H1 (cell line): ENCODE results near the gene KRT13. TPM values are rescaled to one million over a fixed set of nuclear protein-coding genes. Genes with fewer than 3 reads are reported as not detected.
A peak's percentile ranks its signal among the peaks of the same experiment; 100 is the strongest.

Source experiments
- CTCF ChIA-PET: fragments of 300-600 bp; sonication (Branson Sonifier 250); formaldehyde crosslinking; loops from one replicate; lab custom pipeline; 2021; ENCODE audit not compliant: partially characterized antibody; lab: Charles Lee
- POLR2A ChIA-PET: fragments of 300-600 bp; sonication (Branson Sonifier 250); formaldehyde crosslinking; loops from one replicate; lab custom pipeline; 2021; ENCODE audit warnings: inconsistent platforms; ENCODE audit not compliant: partially characterized antibody; lab: Charles Lee
- DNase-seq, 2 experiments: peaks; one replicate each; pipeline versions ENCODE4 v3.0.0 to v3.0.0-alpha.2; 2010 to 2022; ENCODE audit warnings: low spot score in 2 of 2, low read depth in 1 of 2, mixed read lengths in 1 of 2
- FAIRE-seq: peaks from 2 replicates; lab custom pipeline; 2011; peaks lifted over from hg19 to GRCh38; lab: Jason Lieb, UNC
- H2AFZ ChIP-seq: 2 replicates; pipeline ENCODE4 v1.8.1; 2012; ENCODE audit warnings: low read length, inconsistent platforms
- H2AK5ac ChIP-seq: 2 replicates; pipeline ENCODE4 v1.6.1; 2013; ENCODE audit warnings: low read depth, low read length
- H2BK120ac ChIP-seq: replicated peaks from 2 replicates; pipeline ENCODE3; 2013; ENCODE audit warnings: low read depth, low read length, inconsistent platforms
- H2BK12ac ChIP-seq: 2 replicates; pipeline ENCODE4 v1.6.1; 2013; ENCODE audit warnings: low read depth, low read length
- H2BK15ac ChIP-seq: 2 replicates; pipeline ENCODE4 v1.6.1; 2013; ENCODE audit warnings: low read length
- H2BK20ac ChIP-seq: 2 replicates; pipeline ENCODE4 v1.6.1; 2013; ENCODE audit warnings: low read length
- H2BK5ac ChIP-seq: 2 replicates; pipeline ENCODE4 v1.6.1; 2013; ENCODE audit warnings: low read depth, low read length
- H3K14ac ChIP-seq: 2 replicates; pipeline ENCODE4 v1.6.1; 2013; ENCODE audit warnings: inconsistent platforms; ENCODE audit not compliant: insufficient read length
- H3K18ac ChIP-seq: 2 replicates; pipeline ENCODE4 v1.6.1; 2013; ENCODE audit warnings: low read length; ENCODE audit errors: extremely low read depth
- H3K23ac ChIP-seq: 2 replicates; pipeline ENCODE4 v1.6.1; 2013; ENCODE audit warnings: inconsistent platforms; ENCODE audit not compliant: insufficient read length
- H3K23me2 ChIP-seq: 2 replicates; pipeline ENCODE4 v1.6.1; 2013; ENCODE audit warnings: low read depth, low read length
- H3K27ac ChIP-seq: 2 replicates; pipeline ENCODE4 v1.6.1; 2011; ENCODE audit warnings: low read depth, low read length, inconsistent platforms
- H3K27me3 ChIP-seq, 4 experiments: replicated peaks in 1 of 4; 1 replicate in 1 of 4; 2 replicates in 3 of 4; pipeline versions ENCODE4 v1.6.1 to v1.8.1; 2011 to 2013; ENCODE audit warnings: low read length in 3 of 4, mild to moderate bottlenecking in 3 of 4, inconsistent platforms in 2 of 4, mixed read lengths in 2 of 4, moderate library complexity in 1 of 4; ENCODE audit not compliant: control insufficient read depth in 3 of 4, insufficient read depth in 3 of 4; ENCODE audit errors: extremely low read depth in 1 of 4
- H3K36me3 ChIP-seq, 4 experiments: 2 replicates each; pipeline versions ENCODE4 v1.6.1 to v1.8.1; 2011 to 2013; ENCODE audit warnings: mild to moderate bottlenecking in 4 of 4, low read length in 3 of 4, moderate library complexity in 2 of 4, control low read depth in 1 of 4, inconsistent platforms in 1 of 4; ENCODE audit not compliant: insufficient read depth in 4 of 4, control insufficient read depth in 2 of 4
- H3K4ac ChIP-seq: replicated peaks from 2 replicates; pipeline ENCODE3; 2013; ENCODE audit warnings: low read length, low read depth, mixed read lengths, inconsistent platforms; ENCODE audit not compliant: insufficient read length
- H3K4me1 ChIP-seq, 4 experiments: replicated peaks in 1 of 4; 1 replicate in 1 of 4; 2 replicates in 3 of 4; pipeline versions ENCODE4 v1.6.1 to v1.8.1; 2011 to 2013; ENCODE audit warnings: low read length in 3 of 4, inconsistent platforms in 2 of 4, mixed read lengths in 1 of 4; ENCODE audit not compliant: insufficient read depth in 4 of 4, control insufficient read depth in 3 of 4
- H3K4me2 ChIP-seq, 2 experiments: 2 replicates each; pipeline versions ENCODE4 v1.6.1 to v1.8.1; 2011 to 2013; ENCODE audit warnings: low read depth in 2 of 2, low read length in 2 of 2, control low read depth in 1 of 2, inconsistent platforms in 1 of 2, mild to moderate bottlenecking in 1 of 2; ENCODE audit not compliant: insufficient read depth in 1 of 2
- H3K4me3 ChIP-seq, 4 experiments: fragments of 200-600, 300-600 bp in 1 of 4; sonication (generic), shearing (Covaris generic), sonication (Bioruptor Twin) in 1 of 4; 2 replicates each; pipeline versions ENCODE4 v1.5.1 to v1.8.1; 2011 to 2016; ENCODE audit warnings: low read length in 4 of 4, low read depth in 3 of 4, control low read depth in 2 of 4, inconsistent platforms in 2 of 4, mild to moderate bottlenecking in 2 of 4, mixed read lengths in 1 of 4, moderate library complexity in 1 of 4; ENCODE audit not compliant: insufficient read depth in 2 of 4; ENCODE audit errors: extremely low read depth in 1 of 4
- H3K56ac ChIP-seq: replicated peaks from 2 replicates; pipeline ENCODE3; 2013; ENCODE audit warnings: low read depth, mild to moderate bottlenecking, mixed read lengths, low read length, inconsistent platforms; ENCODE audit not compliant: insufficient read length
- H3K79me1 ChIP-seq: 2 replicates; pipeline ENCODE4 v1.6.1; 2013; ENCODE audit warnings: low read depth, low read length, control low read depth
- H3K79me2 ChIP-seq, 2 experiments: 2 replicates each; pipeline versions ENCODE4 v1.6.1 to v1.8.1; 2012 to 2013; ENCODE audit warnings: low read length in 2 of 2, mild to moderate bottlenecking in 2 of 2, inconsistent platforms in 1 of 2; ENCODE audit not compliant: insufficient read depth in 2 of 2, control insufficient read depth in 1 of 2
- H3K9ac ChIP-seq, 4 experiments: replicated peaks in 1 of 4; 1 replicate in 1 of 4; 2 replicates in 3 of 4; pipeline versions ENCODE4 v1.6.1 to v1.8.1; 2011 to 2013; ENCODE audit warnings: low read depth in 3 of 4, low read length in 3 of 4, control low read depth in 2 of 4, mild to moderate bottlenecking in 2 of 4, moderate library complexity in 2 of 4, inconsistent platforms in 1 of 4; ENCODE audit errors: extremely low read depth in 1 of 4
- H3K9me3 ChIP-seq, 2 experiments: 2 replicates each; pipeline versions ENCODE4 v1.6.1 to v1.8.1; 2012 to 2013; ENCODE audit warnings: mild to moderate bottlenecking in 2 of 2, moderate library complexity in 2 of 2, control low read depth in 1 of 2, inconsistent platforms in 1 of 2, low read depth in 1 of 2, low read length in 1 of 2, mixed read lengths in 1 of 2; ENCODE audit not compliant: insufficient read depth in 2 of 2
- H4K20me1 ChIP-seq, 2 experiments: replicated peaks in 1 of 2; 2 replicates each; pipeline versions ENCODE3 to v1.8.1; 2011 to 2013; ENCODE audit warnings: inconsistent platforms in 2 of 2, low read length in 2 of 2, mild to moderate bottlenecking in 1 of 2; ENCODE audit not compliant: insufficient read depth in 2 of 2, control insufficient read depth in 1 of 2
- H4K5ac ChIP-seq: 2 replicates; pipeline ENCODE4 v1.6.1; 2013; ENCODE audit warnings: low read length, low read depth, mixed read lengths, inconsistent platforms; ENCODE audit not compliant: insufficient read length
- H4K8ac ChIP-seq: 2 replicates; pipeline ENCODE4 v1.8.0; 2013; ENCODE audit warnings: mild to moderate bottlenecking, moderate library complexity, low read length, inconsistent platforms; ENCODE audit not compliant: insufficient read depth; ENCODE audit errors: extremely low read depth
- H4K91ac ChIP-seq: replicated peaks from 2 replicates; pipeline ENCODE3; 2013; ENCODE audit warnings: low read length, mixed read lengths, inconsistent platforms; ENCODE audit not compliant: insufficient read length
- MAFK ChIP-seq: IDR thresholded peaks from 2 replicates; pipeline ENCODE4 v1.6.1; 2012; ENCODE audit warnings: low read depth, mild to moderate bottlenecking, improper control_type of control experiment, low read length
- RFX5 ChIP-seq: IDR thresholded peaks from 2 replicates; pipeline ENCODE4 v1.6.1; 2011; ENCODE audit warnings: low read depth, low read length, improper control_type of control experiment, borderline replicate concordance
- WGBS, 2 experiments: shearing (Covaris generic) in 1 of 2; methylation state at CpG; one replicate each; pipeline versions ENCODE4 v1.1.6 to v1.1.7; 2013 to 2015; ENCODE audit warnings: low lambda C conversion rate in 2 of 2, mixed read lengths in 2 of 2, inconsistent platforms in 1 of 2, low coverage in 1 of 2, missing lambda C conversion rate in 1 of 2; ENCODE audit not compliant: insufficient replicate concordance in 2 of 2, insufficient coverage in 1 of 2, insufficient read length in 1 of 2; ENCODE audit errors: extremely low coverage in 1 of 2, missing lambda C conversion rate in 1 of 2; 5-methylcytosine and 5-hydroxymethylcytosine counted together
- polyA plus RNA-seq, 7 experiments: library from polyadenylated mRNA; depleted of rRNA in 3 of 7; stranded (reverse) in 5 of 7; unstranded in 2 of 7; fragments of >200 nt in 5 of 7; fragments of 200-250 nt in 2 of 7; gene quantifications; 1 replicate in 5 of 7; 2 replicates in 1 of 7; 4 replicates in 1 of 7; pipeline versions ENCODE4 v1.2.1 to v1.2.3, GENCODE V29; 2011 to 2013; ENCODE audit warnings: missing spikeins in 2 of 7, mixed read lengths in 2 of 7
- total RNA-seq: library from RNA; stranded (reverse); fragmentation: NEBNext Ultra II Directional; extraction: Animal tissue kit (Norgen Biotek cat#: 25700); gene quantifications from 2 replicates; pipeline ENCODE4 v1.2.1, GENCODE V29; 2021

Gene KRT13
- total and polyA plus RNA-seq, 2 of the 8 experiments (the other 6 are each of a cell fraction or from before 2014, with no cell fraction given): 0.09 TPM; not detected in 1

DNA sequence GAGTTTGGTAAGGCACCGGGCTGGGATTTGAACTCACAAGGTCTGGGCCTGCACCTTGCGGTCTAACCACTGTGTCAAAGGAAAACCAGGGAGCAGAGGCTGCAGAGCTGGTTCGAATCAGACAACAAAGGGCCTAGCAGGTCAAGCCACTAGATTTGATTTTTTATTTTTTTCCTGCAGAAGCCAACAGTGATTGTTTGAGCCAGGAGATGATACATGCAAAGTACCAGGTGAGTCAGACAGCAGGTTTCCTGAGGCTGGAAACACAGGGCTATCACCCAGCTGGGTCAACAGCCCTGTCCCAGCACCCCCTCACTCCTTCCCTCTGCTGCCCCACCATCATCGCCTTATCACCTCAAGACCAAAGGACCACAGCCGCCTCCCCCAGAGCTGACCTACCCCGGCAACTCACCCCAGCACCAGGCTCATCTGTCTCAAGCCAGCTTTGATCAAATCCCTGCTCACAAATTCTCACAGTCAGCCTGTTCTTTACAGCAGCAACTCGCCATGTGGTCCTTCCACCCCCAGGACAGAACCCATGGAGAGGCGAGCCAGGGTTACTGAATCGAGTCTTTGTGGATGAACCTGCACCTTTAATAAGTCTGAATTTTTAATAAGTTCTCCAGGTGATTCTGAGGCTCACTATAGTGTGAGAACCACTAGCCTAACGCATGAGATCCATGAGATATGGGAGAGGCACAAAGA lies 35.7 kb upstream of the KRT13 start:
- no peaks in the 10 kb centered on the region for H3K36me3 ChIP-seq
- no peak overlapping the region for H3K4me3 ChIP-seq
- H2BK15ac ChIP-seq: no peak overlapping the region
- 88% methylated on average over 10 of the region's 10 CpGs; no CpG with 5 or more reads in 1 of the 2 experiments for WGBS, 2 experiments
- H2BK120ac ChIP-seq: no peak overlapping the region
- no peak overlapping the region for H4K5ac ChIP-seq
- DNase-seq (no peak), FAIRE-seq (no peak)
- no peak overlapping the region for H2AK5ac ChIP-seq
- no peak overlapping the region for H3K27ac ChIP-seq
- no peak overlapping the region for H2AFZ ChIP-seq
- no peak overlapping the region for H3K4ac ChIP-seq
- no peak overlapping the region; the same call in 1 of the 2 replicates for H3K18ac ChIP-seq
- no peaks in the 10 kb centered on the region for H3K23me2 ChIP-seq
- H3K14ac ChIP-seq: no peak overlapping the region
- H2BK5ac ChIP-seq: no peak overlapping the region; the same call in 1 of the 2 replicates
- no peak overlapping the region for H3K23ac ChIP-seq
- H3K79me1 ChIP-seq: no peaks in the 10 kb centered on the region
- H3K4me1 ChIP-seq: peaks cover 14 to 32% (median 22%) of the 10 kb centered on the region in 4 experiments
- H3K4me2 ChIP-seq: no peak overlapping the region
- H2BK12ac ChIP-seq: 0 out of 2 replicates have a peak overlapping the region, but pooled peaks have one; percentile 50
- H3K9me3 ChIP-seq: no peaks in the 10 kb centered on the region
- 0 out of 2 replicates have a peak overlapping the region, but pooled peaks have one; percentile 35 for H2BK20ac ChIP-seq
- H3K79me2 ChIP-seq: no peaks in the 10 kb centered on the region
- ChIA-PET CTCF (interaction anchor here (0.7 to 21.2 kb wide), 15 partner anchors 8 to 680 kb away, joined by 3 to 492 read pairs (median 4); partner anchors contain the start of genes KRT13, KRT35 and KRT36), POLR2A (interaction anchor here (1.8 to 16.2 kb wide), 3 partner anchors 8 to 148 kb away, joined by 5 to 293 read pairs (median 9); partner anchors contain the start of genes EIF1 and KRT19)
- H3K9ac ChIP-seq: no peak overlapping the region
- no peak overlapping the region for H3K56ac ChIP-seq
- H4K20me1 ChIP-seq: no peaks in the 10 kb centered on the region
- peak overlapping the region; percentile 31 for H4K91ac ChIP-seq
- H3K27me3 ChIP-seq: no peaks in the 10 kb centered on the region; a peak in 1 of 7 replicates
- no peak overlapping the region for H4K8ac ChIP-seq
- TF ChIP-seq MAFK (no peak), RFX5 (no peak)
